Ovary (tissue), 9 donors: ENCODE results near the gene SYT14. TPM values are rescaled to one million over a fixed set of nuclear protein-coding genes. Genes with fewer than 3 reads are reported as not detected.

ENCODE experiments used
- DNase-seq, 5 donors: peaks; one replicate each; pipeline ENCODE4 v3.0.0-alpha.2; 2019 to 2020
- H3K27ac ChIP-seq, 2 donors: fragments of 200-600 bp; one replicate each; pipeline versions ENCODE4 v1.5.1 to v1.8.0; 2019 to 2022
- H3K27me3 ChIP-seq: fragments of 200-600 bp; one replicate; pipeline ENCODE4 v1.8.0; 2022
- H3K36me3 ChIP-seq: fragments of 200-600 bp; sonication (generic); one replicate; pipeline ENCODE4 v1.5.1; 2019
- H3K4me1 ChIP-seq: one replicate; pipeline ENCODE4 v1.8.1; 2013; ENCODE audit warnings: mild to moderate bottlenecking, moderate library complexity; ENCODE audit not compliant: insufficient read depth
- H3K4me3 ChIP-seq: fragments of 200-600 bp; sonication (generic); one replicate; pipeline ENCODE4 v1.5.1; 2017
- H3K9me3 ChIP-seq, 2 donors: fragments of 200-600 bp in 1 of 2; sonication (generic) in 1 of 2; one replicate each; pipeline versions ENCODE4 v1.5.1 to v1.8.1; 2013 to 2019; ENCODE audit warnings: mild to moderate bottlenecking in 1 of 2, moderate library complexity in 1 of 2
- EP300 ChIP-seq: sonication (generic); formaldehyde crosslinking; IDR thresholded peaks from one replicate; pipeline ENCODE4 v1.6.1; 2017; ENCODE audit warnings: antibody characterized with exemption
- POLR2A ChIP-seq: fragments of 450-650 bp; IDR thresholded peaks from one replicate; pipeline ENCODE4 v1.6.1; 2017; ENCODE audit warnings: antibody characterized with exemption, mild to moderate bottlenecking, moderate library complexity
- WGBS, 3 donors: extraction: QIAGEN DNeasy Blood & Tissue Kit in 1 of 3; methylation state at CpG; one replicate each; pipeline versions ENCODE4 v1.1.5 to v1.1.7; 2013 to 2017; 5-methylcytosine and 5-hydroxymethylcytosine counted together
- intact Hi-C, 4 donors: fragments of 100-400 bp; cut with DNase I; formaldehyde crosslinking; loops; one replicate each; pipeline versions ENCODE4 v1.11.0 to v1.15.1; 2022 to 2023
- polyA plus RNA-seq, 2 donors: library from polyadenylated mRNA; stranded (reverse); fragments of 200-250 nt in 1 of 2; fragments of 350-450 nt in 1 of 2; fragmentation: Illumina TruSeq in 1 of 2; extraction: RNeasy Lipid Tissue Mini Kit (QIAGEN cat#74804) in 1 of 2; gene quantifications; one replicate each; pipeline ENCODE4 v1.2.3, GENCODE V29; 2013 to 2014
- total RNA-seq, 7 donors: library from RNA; depleted of rRNA in 2 of 7; stranded (reverse); fragments of >200 nt in 2 of 7; fragmentation: NEBNext Ultra II Directional in 3 of 7; extraction: Animal tissue kit (Norgen Biotek cat#: 25700) in 3 of 7; gene quantifications; one replicate each; pipeline versions ENCODE4 v1.1.0 to v1.2.4, GENCODE V29; 2016 to 2023
- TF ChIP-seq, protein P1 (sequence below), 3 donors: fragments of 450-650 bp in 2 of 3; fragments of 200-600 bp in 1 of 3; IDR thresholded peaks; one replicate each; pipeline versions ENCODE4 v1.5.1 to v1.8.0; 2016 to 2022; ENCODE audit warnings: antibody characterized with exemption in 3 of 3, mild to moderate bottlenecking in 1 of 3
- donor health status: DM: no; HTN: no; CAD: no; lungs with moderate emphysema.
- donor health status: DM: no; HTN: no; CAD: no.
- donor health status: Bipolar disorder and iron deficiency.
- donor health status: DM: yes; HTN: yes; CAD: no.
- donor health status: DM: no; HTN: no; CAD: no.
- donor health status: DM: yes; HTN: yes; CAD: no.

SYT14 gene
- total and polyA plus RNA-seq, 9 donors, result under 0.01 to 0.45 (median 0.15) TPM; not detected in 3

DNA sequence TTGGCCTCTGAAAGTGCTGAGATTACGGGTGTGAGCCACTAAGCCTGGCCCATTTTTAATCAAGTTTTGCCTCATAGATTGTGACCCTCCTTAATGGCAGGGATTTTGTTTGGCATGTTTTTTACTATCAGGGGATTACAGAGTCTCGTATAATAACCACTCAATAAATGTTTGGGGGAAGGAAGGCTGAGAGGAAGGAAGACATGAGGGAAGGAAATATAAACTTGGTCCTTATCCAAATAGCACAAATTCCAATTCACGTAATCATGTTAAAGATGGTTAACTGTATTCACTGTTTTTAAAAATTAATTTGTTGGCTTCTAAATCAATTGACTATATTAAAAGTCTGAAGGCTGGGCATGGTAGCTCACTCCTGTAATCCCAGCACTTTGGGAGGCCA is 263.7 kb downstream of the SYT14 start:
- Histone ChIP-seq H3K4me1 (no peaks in the 10 kb centered on the region), H3K4me3 (no peak overlapping the region), H3K27ac (no peak overlapping the region), H3K27me3 (no peaks in the 10 kb centered on the region), H3K9me3 (no peaks in the 10 kb centered on the region), H3K36me3 (no peaks in the 10 kb centered on the region)
- no peak for DNase-seq
- intact Hi-C loops, result loop anchor here in 1 of 4 donors (10.0 kb wide), 1 partner anchor 103 kb away; no protein-coding TSS in a partner anchor
- 41 to 64% (median 49%) methylated on average over 3 of the region's 3 CpGs for WGBS, 3 donors
- no peak for TF ChIP-seq POLR2A
- TF ChIP-seq, protein P1, sequence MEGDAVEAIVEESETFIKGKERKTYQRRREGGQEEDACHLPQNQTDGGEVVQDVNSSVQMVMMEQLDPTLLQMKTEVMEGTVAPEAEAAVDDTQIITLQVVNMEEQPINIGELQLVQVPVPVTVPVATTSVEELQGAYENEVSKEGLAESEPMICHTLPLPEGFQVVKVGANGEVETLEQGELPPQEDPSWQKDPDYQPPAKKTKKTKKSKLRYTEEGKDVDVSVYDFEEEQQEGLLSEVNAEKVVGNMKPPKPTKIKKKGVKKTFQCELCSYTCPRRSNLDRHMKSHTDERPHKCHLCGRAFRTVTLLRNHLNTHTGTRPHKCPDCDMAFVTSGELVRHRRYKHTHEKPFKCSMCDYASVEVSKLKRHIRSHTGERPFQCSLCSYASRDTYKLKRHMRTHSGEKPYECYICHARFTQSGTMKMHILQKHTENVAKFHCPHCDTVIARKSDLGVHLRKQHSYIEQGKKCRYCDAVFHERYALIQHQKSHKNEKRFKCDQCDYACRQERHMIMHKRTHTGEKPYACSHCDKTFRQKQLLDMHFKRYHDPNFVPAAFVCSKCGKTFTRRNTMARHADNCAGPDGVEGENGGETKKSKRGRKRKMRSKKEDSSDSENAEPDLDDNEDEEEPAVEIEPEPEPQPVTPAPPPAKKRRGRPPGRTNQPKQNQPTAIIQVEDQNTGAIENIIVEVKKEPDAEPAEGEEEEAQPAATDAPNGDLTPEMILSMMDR (IDR thresholded peaks at IDR 0.05), result no peak
- TF ChIP-seq EP300, result no peak

DNA sequence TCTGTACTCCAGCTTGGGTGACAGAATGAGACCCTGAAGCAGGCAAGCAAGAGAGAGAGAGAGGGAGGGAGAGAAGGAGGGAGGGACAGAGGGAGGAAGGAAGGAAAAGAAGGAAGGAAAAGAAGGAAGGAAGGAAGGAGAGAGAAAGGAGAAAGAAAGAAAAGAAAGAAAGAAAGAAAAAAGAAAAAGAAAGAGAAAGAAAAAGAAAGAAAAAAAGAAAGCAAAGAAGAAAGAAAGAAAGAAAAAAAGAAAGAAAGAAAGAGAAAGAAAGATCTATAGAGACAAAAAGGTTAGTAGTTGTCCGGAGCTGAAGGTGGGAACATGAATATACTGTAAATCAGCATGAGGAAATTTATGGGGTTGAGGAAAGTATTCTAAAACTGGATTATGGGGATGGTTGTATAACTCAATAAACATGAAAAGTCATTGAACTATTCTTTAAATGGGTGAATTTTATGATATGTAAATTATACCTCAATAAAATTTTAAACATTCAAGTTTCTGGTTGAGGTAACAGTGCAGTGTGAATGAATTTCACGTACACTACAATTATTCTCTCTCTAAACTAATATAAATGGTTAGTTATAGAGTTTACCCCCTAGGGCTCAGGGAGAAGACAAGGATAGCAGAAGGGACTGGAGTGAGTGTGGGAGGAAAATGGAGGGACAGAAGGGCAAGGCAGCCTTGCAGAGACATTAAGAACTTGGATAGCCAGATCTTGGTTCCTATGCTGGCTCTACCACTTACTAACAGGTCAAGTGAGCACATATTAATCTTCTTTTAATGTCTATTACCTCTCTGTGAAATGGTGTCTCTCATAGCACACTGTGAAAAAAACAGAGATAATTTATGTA is 269.8 kb downstream of the SYT14 start:
- Histone ChIP-seq H3K4me3 (no peak overlapping the region), H3K27me3 (no peaks in the 10 kb centered on the region), H3K36me3 (no peaks in the 10 kb centered on the region), H3K9me3 (no peaks in the 10 kb centered on the region), H3K4me1 (no peaks in the 10 kb centered on the region), H3K27ac (no peak overlapping the region)
- DNase-seq, result no peak
- TF ChIP-seq EP300, result no peak
- no peak for TF ChIP-seq POLR2A
- TF ChIP-seq, protein P1 (IDR thresholded peaks at IDR 0.05), result no peak
- 80 to 89% (median 88%) methylated on average over 2 of the region's 2 CpGs for WGBS, 3 donors
- intact Hi-C loops, result loop anchor here in 1 of 4 donors (10.0 kb wide), 1 partner anchor 97 kb away; no protein-coding TSS in a partner anchor

GRCh38 chr1:210213335-210213734 is 275.3 kb downstream of the SYT14 start:
- no peak overlapping the region for H3K4me3 ChIP-seq
- no peaks in the 10 kb centered on the region for H3K9me3 ChIP-seq
- no peaks in the 10 kb centered on the region for H3K27me3 ChIP-seq
- DNase-seq, result no peak
- intact Hi-C loops, result no loop called here
- WGBS, 3 donors, result 69 to 86% (median 85%) methylated on average over 8 of the region's 8 CpGs
- H3K36me3 ChIP-seq, result no peaks in the 10 kb centered on the region
- TF ChIP-seq EP300, result no peak
- no peak for TF ChIP-seq POLR2A
- TF ChIP-seq, protein P1 (IDR thresholded peaks at IDR 0.05), result no peak
- H3K4me1 ChIP-seq, result no peaks in the 10 kb centered on the region
- no peak overlapping the region for H3K27ac ChIP-seq

GRCh38 chr1:210214573-210215409 is 276.8 kb downstream of the SYT14 start:
- intact Hi-C loops, result no loop called here

More at GRCh38 chr1:210214573-210215409, 276.8 kb downstream of the SYT14 start:
- Histone ChIP-seq H3K4me1 (no peaks in the 10 kb centered on the region), H3K27me3 (no peaks in the 10 kb centered on the region), H3K9me3 (no peaks in the 10 kb centered on the region), H3K4me3 (no peak overlapping the region), H3K27ac (no peak overlapping the region), H3K36me3 (no peaks in the 10 kb centered on the region)
- TF ChIP-seq EP300 (no peak), POLR2A (no peak)
- TF ChIP-seq, protein P1 (IDR thresholded peaks at IDR 0.05), result no peak
- WGBS, 3 donors, result 69 to 76% (median 72%) methylated on average over 4 of the region's 4 CpGs
- DNase-seq, result no peak
